Raji (cell line): ENCODE measurements around the gene DNAJC18.

Experiments used
- POLR2A ChIP-seq: IDR thresholded peaks from 2 replicates; pipeline ENCODE4 v1.6.1; 2011; ENCODE audit warnings: low read depth, low read length, control low read depth; ENCODE audit not compliant: insufficient read depth

DNAJC18 gene

GRCh38 chr5:139462586-139463276 lies 23.4 kb upstream of the DNAJC18 start, which contains the start of gene ECSCR:
ECSCR (minus strand) TSS chr5:139462743; CDS start chr5:139462670, 73 bp downstream.
- TF ChIP-seq POLR2A: no peak

- TF ChIP-seq POLR2A: no peak
These were observed 22.4 kb upstream of the DNAJC18 start for GRCh38 chr5:139461698-139462097.

- TF ChIP-seq POLR2A: no peak
These were observed 21.9 kb upstream of the DNAJC18 start for GRCh38 chr5:139461176-139461575.

- no peak for TF ChIP-seq POLR2A
These were observed 21.1 kb upstream of the DNAJC18 start for GRCh38 chr5:139460455-139460854.

DNA sequence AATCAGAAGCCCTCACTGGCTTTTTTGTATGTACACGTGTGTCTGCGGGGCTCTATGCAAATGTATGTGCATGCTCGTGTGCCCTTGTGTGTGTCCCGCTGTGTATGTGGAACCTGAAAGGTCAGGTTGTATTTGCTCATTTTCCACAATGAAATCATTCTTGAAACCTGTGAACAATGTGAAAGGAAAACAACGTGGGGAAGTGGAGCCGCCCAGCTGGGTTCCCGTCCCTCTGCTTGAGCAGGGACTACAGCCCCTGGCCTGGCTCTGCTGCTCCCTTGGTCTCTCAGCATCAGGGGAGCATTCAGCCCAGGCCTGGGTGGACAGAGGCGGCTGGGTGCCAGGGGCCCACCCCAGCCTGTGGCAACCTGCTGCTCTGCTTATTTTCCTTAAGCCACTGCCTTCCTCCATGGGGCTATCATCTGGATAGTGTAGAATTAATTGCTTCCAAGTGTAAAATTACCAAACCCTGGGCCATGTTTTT lies 20.2 kb upstream of the DNAJC18 start:
- no peak for TF ChIP-seq POLR2A

GRCh38 chr5:139458580-139459407 lies 19.5 kb upstream of the DNAJC18 start:
- no peak for TF ChIP-seq POLR2A

DNA sequence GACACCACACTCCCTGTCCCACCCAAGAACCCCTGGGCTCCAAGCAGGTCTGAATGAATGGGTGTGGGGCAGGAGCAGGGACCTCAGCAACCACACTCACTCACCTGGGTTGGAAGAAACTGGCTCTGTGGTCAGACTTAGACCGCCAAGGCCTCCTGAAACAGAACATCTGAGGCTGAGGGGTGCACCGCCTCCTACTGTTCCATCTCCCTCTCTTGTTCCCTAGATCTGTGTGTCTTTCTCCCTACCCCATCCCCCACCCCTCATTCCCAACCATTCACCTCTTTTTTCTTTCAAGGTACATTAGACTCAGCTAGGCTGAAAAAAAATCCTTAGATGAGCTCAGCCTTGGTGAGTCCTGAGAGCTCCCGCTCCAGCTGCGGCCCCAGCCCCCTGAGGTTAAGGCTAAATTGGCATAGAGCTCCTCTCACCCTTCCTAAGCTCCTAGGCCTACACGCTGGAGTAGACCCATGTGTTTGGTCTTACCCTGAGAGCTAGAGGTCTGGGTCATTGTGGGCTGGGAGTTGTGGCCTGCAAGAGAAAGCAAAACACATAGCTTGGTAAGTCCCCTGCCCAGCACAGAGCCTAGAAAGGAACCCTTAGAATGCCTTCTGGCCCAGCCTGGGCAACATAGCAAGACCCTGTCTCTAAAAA lies 18.5 kb upstream of the DNAJC18 start:
- no peak for TF ChIP-seq POLR2A

GRCh38 chr5:139457241-139457640 lies 17.9 kb upstream of the DNAJC18 start:
- no peak for TF ChIP-seq POLR2A

- TF ChIP-seq POLR2A: no peak
These were observed 17.5 kb upstream of the DNAJC18 start for GRCh38 chr5:139456776-139457175.

DNA sequence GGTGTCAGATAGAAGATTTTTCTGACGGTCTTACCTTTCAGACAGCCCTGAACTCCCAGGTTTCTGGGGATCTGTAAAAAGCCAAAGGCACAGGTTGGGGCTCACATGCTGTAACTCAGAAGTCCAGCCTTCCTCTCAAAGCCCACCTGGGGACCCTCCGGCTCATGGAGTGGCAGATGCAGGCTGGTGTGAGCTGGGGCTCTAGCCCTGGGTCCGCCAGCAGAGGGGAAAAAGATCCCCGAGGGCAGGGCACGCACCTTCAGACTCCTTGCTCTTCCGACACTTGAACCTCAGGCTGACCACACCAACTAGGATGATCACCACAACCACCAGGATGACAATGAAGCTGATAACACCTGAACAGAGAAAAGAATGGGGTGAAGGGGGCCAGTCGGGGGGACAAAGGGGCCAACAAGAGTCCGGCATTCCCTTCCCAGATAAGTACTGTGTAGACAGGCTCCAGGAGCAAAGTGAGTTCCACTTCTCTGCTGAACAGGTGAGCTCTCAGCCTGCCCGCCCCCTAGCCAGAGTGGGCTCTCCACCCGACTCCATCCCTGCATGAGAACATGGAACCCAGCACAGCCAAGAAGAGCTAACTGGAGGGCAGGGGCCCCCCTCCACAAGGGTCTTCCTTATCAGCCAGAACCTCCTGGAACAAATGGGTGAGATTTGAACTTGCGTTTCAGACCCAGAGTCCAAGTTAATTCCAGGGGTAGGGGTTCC lies 15.4 kb upstream of the DNAJC18 start:
- TF ChIP-seq POLR2A: no peak

GRCh38 chr5:139453683-139454567 lies 14.6 kb upstream of the DNAJC18 start:
- TF ChIP-seq POLR2A: no peak

GRCh38 chr5:139451878-139452660 lies 12.7 kb upstream of the DNAJC18 start:
- TF ChIP-seq POLR2A: no peak

- no peak for TF ChIP-seq POLR2A
These were observed 11.9 kb upstream of the DNAJC18 start for GRCh38 chr5:139451176-139451575.
